OCI-LY7 (cell line): Measurements from ENCODE around the gene MVB12B.

Source experiments
- CTCF ChIP-seq: fragments of 200-600 bp; sonication (generic); conservative IDR thresholded peaks from 2 replicates; pipeline ENCODE4 v1.5.1; 2014; ENCODE audit warnings: mild to moderate bottlenecking, antibody characterized with exemption, low read length, moderate library complexity, mixed read lengths
- EZH2phosphoT487 ChIP-seq: fragments of 200-600 bp; sonication (generic); IDR thresholded peaks from 2 replicates; pipeline ENCODE4 v1.6.1; 2018; ENCODE audit warnings: low read depth, borderline replicate concordance, mild to moderate bottlenecking, mixed run types, antibody characterized with exemption, low read length, moderate library complexity, mixed read lengths

GRCh38 chr9:126531035-126531571 is 204.5 kb downstream of the MVB12B start:
- no peak for TF ChIP-seq EZH2phosphoT487
- TF ChIP-seq CTCF: no peak
